CD8-positive, alpha-beta memory T cell (primary cell): ENCODE data around the gene ABCC4. TPM values are rescaled to one million over a fixed set of nuclear protein-coding genes. Genes with fewer than 3 reads are reported as not detected.

Experiments
- CTCF ChIA-PET: fragments of 350-600 bp; sonication (Branson Sonifier 250); formaldehyde crosslinking; loops from one replicate; lab custom pipeline; 2021; ENCODE audit warnings: antibody characterized with exemption; lab: Charles Lee
- POLR2A ChIA-PET: fragments of 350-600 bp; sonication (Branson Sonifier 250); formaldehyde crosslinking; loops from one replicate; lab custom pipeline; 2021; ENCODE audit warnings: antibody characterized with exemption; lab: Charles Lee
- DNase-seq, 5 donors: peaks; one replicate each; pipeline versions ENCODE4 v3.0.0 to v3.0.0-alpha.2; 2020 to 2022; ENCODE audit warnings: mixed read lengths in 1 of 5
- H3K27ac ChIP-seq: one replicate; pipeline ENCODE4 v1.7.0; 2013; ENCODE audit warnings: low read depth, mild to moderate bottlenecking, low read length, moderate library complexity
- H3K27me3 ChIP-seq: 2 replicates; pipeline ENCODE4 v1.7.0; 2013; ENCODE audit warnings: low read length, mild to moderate bottlenecking; ENCODE audit not compliant: insufficient read depth, poor library complexity, severe bottlenecking
- H3K36me3 ChIP-seq: 2 replicates; pipeline ENCODE4 v1.7.0; 2013; ENCODE audit warnings: mild to moderate bottlenecking, low read length, moderate library complexity; ENCODE audit not compliant: insufficient read depth
- H3K4me1 ChIP-seq: 2 replicates; pipeline ENCODE4 v1.7.0; 2013; ENCODE audit warnings: mild to moderate bottlenecking, low read length, moderate library complexity; ENCODE audit not compliant: insufficient read depth
- H3K4me3 ChIP-seq: 2 replicates; pipeline ENCODE4 v1.7.0; 2013; ENCODE audit warnings: mild to moderate bottlenecking, low read length
- H3K9me3 ChIP-seq: 2 replicates; pipeline ENCODE4 v1.7.0; 2013; ENCODE audit warnings: mild to moderate bottlenecking, low read length
- H3K27ac Mint-ChIP-seq, 8 donors: one replicate each; pipeline ENCODE4 v1.8.0; 2020 to 2021; ENCODE audit warnings: mixed read lengths in 8 of 8, mild to moderate bottlenecking in 6 of 8, inconsistent platforms in 3 of 8, moderate library complexity in 3 of 8
- H3K27me3 Mint-ChIP-seq, 2 donors: one replicate each; pipeline ENCODE4 v1.8.0; 2020 to 2021; ENCODE audit warnings: mixed read lengths in 2 of 2, mild to moderate bottlenecking in 1 of 2, moderate library complexity in 1 of 2
- H3K36me3 Mint-ChIP-seq, 3 donors: one replicate each; pipeline ENCODE4 v1.8.0; 2020 to 2021; ENCODE audit warnings: mixed read lengths in 3 of 3, inconsistent platforms in 1 of 3, mild to moderate bottlenecking in 1 of 3
- H3K4me1 Mint-ChIP-seq, 3 donors: one replicate each; pipeline ENCODE4 v1.8.0; 2020 to 2021; ENCODE audit warnings: mixed read lengths in 3 of 3, inconsistent platforms in 1 of 3, mild to moderate bottlenecking in 1 of 3
- H3K4me3 Mint-ChIP-seq, 7 donors: one replicate each; pipeline ENCODE4 v1.8.0; 2020 to 2021; ENCODE audit warnings: mixed read lengths in 7 of 7, mild to moderate bottlenecking in 6 of 7, moderate library complexity in 4 of 7, inconsistent platforms in 2 of 7
- H3K9me3 Mint-ChIP-seq, 5 donors: one replicate each; pipeline ENCODE4 v1.8.0; 2020 to 2022; ENCODE audit warnings: mixed read lengths in 5 of 5, mild to moderate bottlenecking in 3 of 5, moderate library complexity in 2 of 5, inconsistent platforms in 1 of 5
- polyA plus RNA-seq: library from polyadenylated mRNA; unstranded; fragments of 300-500 nt; fragmentation: Illumina TruSeq; gene quantifications from one replicate; pipeline ENCODE4 v1.2.3, GENCODE V29; 2021
- total RNA-seq, 2 experiments: library from RNA; stranded (reverse); gene quantifications; one replicate each; pipeline ENCODE4 v1.2.3, GENCODE V29; 2021

Gene ABCC4
- total and polyA plus RNA-seq, 3 experiments from 2014 or later, result 3.0 to 12.5 (median 11.2) TPM

- no peak overlapping the region for H3K27ac Mint-ChIP-seq
- CTCF ChIA-PET, result no interaction called here
- H3K36me3 ChIP-seq, result no peaks in the 10 kb centered on the region
- H3K36me3 Mint-ChIP-seq, result no peaks in the 10 kb centered on the region
- H3K4me3 Mint-ChIP-seq, result no peak overlapping the region
- no peaks in the 10 kb centered on the region for H3K4me1 Mint-ChIP-seq
- H3K27ac ChIP-seq, result no peak overlapping the region
- H3K9me3 ChIP-seq, result no peaks in the 10 kb centered on the region
- H3K4me3 ChIP-seq, result no peak overlapping the region
- H3K27me3 ChIP-seq, result peaks cover 4% of the 10 kb centered on the region
- peaks cover 0 to 1% (median 0%) of the 10 kb centered on the region in 5 donors for H3K9me3 Mint-ChIP-seq
- no peak for DNase-seq
- no peaks in the 10 kb centered on the region for H3K4me1 ChIP-seq
- peaks cover 22 to 54% of the 10 kb centered on the region in 2 donors for H3K27me3 Mint-ChIP-seq
- POLR2A ChIA-PET, result no interaction called here
These were observed 299.1 kb downstream of the ABCC4 start for GRCh38 chr13:95002126-95002525.

- H3K9me3 ChIP-seq, result no peaks in the 10 kb centered on the region
- H3K4me1 Mint-ChIP-seq, result no peaks in the 10 kb centered on the region
- H3K27ac ChIP-seq, result no peak overlapping the region
- no peak for DNase-seq
- ChIA-PET CTCF (no interaction called here), POLR2A (no interaction called here)
- peaks cover 0 to 1% (median 0%) of the 10 kb centered on the region in 5 donors for H3K9me3 Mint-ChIP-seq
- no peak overlapping the region for H3K4me3 ChIP-seq
- no peaks in the 10 kb centered on the region for H3K4me1 ChIP-seq
- no peaks in the 10 kb centered on the region for H3K36me3 ChIP-seq
- H3K27me3 ChIP-seq, result peaks cover 4% of the 10 kb centered on the region
- H3K27me3 Mint-ChIP-seq, result peaks cover 28 to 54% of the 10 kb centered on the region in 2 donors
- H3K27ac Mint-ChIP-seq, result no peak overlapping the region
- no peaks in the 10 kb centered on the region for H3K36me3 Mint-ChIP-seq
- no peak overlapping the region for H3K4me3 Mint-ChIP-seq
These were observed 301.4 kb downstream of the ABCC4 start for GRCh38 chr13:94999871-95000270.

- H3K9me3 ChIP-seq, result no peaks in the 10 kb centered on the region
- Mint-ChIP-seq H3K27ac (no peak overlapping the region), H3K36me3 (no peaks in the 10 kb centered on the region), H3K27me3 (peaks cover 19 to 50% of the 10 kb centered on the region in 2 donors), H3K4me3 (no peak overlapping the region), H3K4me1 (no peaks in the 10 kb centered on the region), H3K9me3 (peaks cover 0 to 5% (median 0%) of the 10 kb centered on the region in 5 donors)
- no peaks in the 10 kb centered on the region for H3K27me3 ChIP-seq
- no peak for DNase-seq
- H3K4me3 ChIP-seq, result no peak overlapping the region
- ChIA-PET POLR2A (no interaction called here), CTCF (no interaction called here)
- no peak overlapping the region for H3K27ac ChIP-seq
- H3K36me3 ChIP-seq, result no peaks in the 10 kb centered on the region
- no peaks in the 10 kb centered on the region for H3K4me1 ChIP-seq
These were observed 304.1 kb downstream of the ABCC4 start for GRCh38 chr13:94997126-94997525.

- Mint-ChIP-seq H3K4me1 (no peaks in the 10 kb centered on the region), H3K4me3 (no peak overlapping the region), H3K36me3 (no peaks in the 10 kb centered on the region), H3K27ac (no peak overlapping the region), H3K9me3 (peaks cover 0 to 5% (median 0%) of the 10 kb centered on the region in 5 donors), H3K27me3 (peaks cover 17 to 44% of the 10 kb centered on the region in 2 donors)
- POLR2A ChIA-PET, result no interaction called here
- H3K4me3 ChIP-seq, result no peak overlapping the region
- no peak for DNase-seq
- H3K27me3 ChIP-seq, result no peaks in the 10 kb centered on the region
- H3K9me3 ChIP-seq, result no peaks in the 10 kb centered on the region
- H3K4me1 ChIP-seq, result no peaks in the 10 kb centered on the region
- CTCF ChIA-PET, result no interaction called here
- no peak overlapping the region for H3K27ac ChIP-seq
- no peaks in the 10 kb centered on the region for H3K36me3 ChIP-seq
These were observed 304.8 kb downstream of the ABCC4 start for GRCh38 chr13:94996445-94996844.

- no peak for DNase-seq
- Histone ChIP-seq H3K27ac (no peak overlapping the region), H3K4me3 (no peak overlapping the region), H3K36me3 (no peaks in the 10 kb centered on the region), H3K4me1 (no peaks in the 10 kb centered on the region), H3K9me3 (no peaks in the 10 kb centered on the region), H3K27me3 (no peaks in the 10 kb centered on the region)
- no peak overlapping the region for H3K27ac Mint-ChIP-seq
- peaks cover 0 to 5% (median 0%) of the 10 kb centered on the region in 5 donors for H3K9me3 Mint-ChIP-seq
- no peaks in the 10 kb centered on the region for H3K4me1 Mint-ChIP-seq
- H3K36me3 Mint-ChIP-seq, result no peaks in the 10 kb centered on the region
- CTCF ChIA-PET, result no interaction called here
- H3K4me3 Mint-ChIP-seq, result no peak overlapping the region
- POLR2A ChIA-PET, result no interaction called here
- H3K27me3 Mint-ChIP-seq, result peaks cover 8 to 40% of the 10 kb centered on the region in 2 donors
These were observed 306.7 kb downstream of the ABCC4 start for GRCh38 chr13:94994506-94994905.

GRCh38 chr13:94993616-94994015 is 307.6 kb downstream of the ABCC4 start:
- no peaks in the 10 kb centered on the region for H3K4me1 Mint-ChIP-seq
- POLR2A ChIA-PET, result no interaction called here

GRCh38 chr13:94992036-94992960 is 309.0 kb downstream of the ABCC4 start:
- no peaks in the 10 kb centered on the region for H3K27me3 ChIP-seq
- H3K27me3 Mint-ChIP-seq, result peaks cover 8 to 33% of the 10 kb centered on the region in 2 donors
- H3K4me3 ChIP-seq, result no peak overlapping the region
- peaks cover 0 to 5% (median 0%) of the 10 kb centered on the region in 5 donors for H3K9me3 Mint-ChIP-seq
- H3K4me3 Mint-ChIP-seq, result no peak overlapping the region
- H3K36me3 ChIP-seq, result no peaks in the 10 kb centered on the region
- no peaks in the 10 kb centered on the region for H3K36me3 Mint-ChIP-seq
- H3K4me1 Mint-ChIP-seq, result no peaks in the 10 kb centered on the region
- ChIA-PET POLR2A (no interaction called here), CTCF (no interaction called here)
- no peak overlapping the region for H3K27ac Mint-ChIP-seq
- DNase-seq, result no peak
- H3K4me1 ChIP-seq, result no peaks in the 10 kb centered on the region
- no peaks in the 10 kb centered on the region for H3K9me3 ChIP-seq
- H3K27ac ChIP-seq, result no peak overlapping the region

More at GRCh38 chr13:94993616-94994015, 307.6 kb downstream of the ABCC4 start:
- Histone ChIP-seq H3K4me3 (no peak overlapping the region), H3K9me3 (no peaks in the 10 kb centered on the region), H3K27ac (no peak overlapping the region), H3K27me3 (no peaks in the 10 kb centered on the region), H3K4me1 (no peaks in the 10 kb centered on the region), H3K36me3 (no peaks in the 10 kb centered on the region)
- Mint-ChIP-seq H3K27ac (no peak overlapping the region), H3K27me3 (peaks cover 8 to 40% of the 10 kb centered on the region in 2 donors), H3K36me3 (no peaks in the 10 kb centered on the region), H3K9me3 (peaks cover 0 to 5% (median 0%) of the 10 kb centered on the region in 5 donors), H3K4me3 (no peak overlapping the region)
- CTCF ChIA-PET, result no interaction called here
- DNase-seq, result no peak

- Histone ChIP-seq H3K36me3 (no peaks in the 10 kb centered on the region), H3K27ac (no peak overlapping the region), H3K27me3 (no peaks in the 10 kb centered on the region), H3K4me1 (no peaks in the 10 kb centered on the region), H3K4me3 (no peak overlapping the region), H3K9me3 (no peaks in the 10 kb centered on the region)
- peaks cover 0 to under 1% (median 0%) of the 10 kb centered on the region in 5 donors for H3K9me3 Mint-ChIP-seq
- H3K4me1 Mint-ChIP-seq, result no peaks in the 10 kb centered on the region
- H3K27ac Mint-ChIP-seq, result no peak overlapping the region
- H3K27me3 Mint-ChIP-seq, result peaks cover 7 to 15% of the 10 kb centered on the region in 2 donors
- DNase-seq, result no peak
- POLR2A ChIA-PET, result no interaction called here
- no peak overlapping the region for H3K4me3 Mint-ChIP-seq
- CTCF ChIA-PET, result no interaction called here
- no peaks in the 10 kb centered on the region for H3K36me3 Mint-ChIP-seq
These were observed 312.6 kb downstream of the ABCC4 start for GRCh38 chr13:94988654-94989053.
